Peyer's patch (tissue), 4 donors: ENCODE measurements around the gene HS3ST5. TPM values are rescaled to one million over a fixed set of nuclear protein-coding genes. Genes with fewer than 3 reads are reported as not detected.
"Not testable (repeated sequence)": the region's sequence is repeated elsewhere in the genome, so short reads cannot be mapped to it uniquely, and the experiment has no call there.

Experiments
- DNase-seq, 3 donors: peaks; one replicate each; pipeline ENCODE4 v3.0.0-alpha.2; 2017 to 2019
- H3K27ac ChIP-seq, 4 donors: fragments of 200-600 bp; sonication (generic); one replicate each; pipeline ENCODE4 v1.5.1; 2016 to 2019
- H3K27me3 ChIP-seq, 2 donors: fragments of 200-600 bp; sonication (generic); one replicate each; pipeline ENCODE4 v1.5.1; 2019
- H3K36me3 ChIP-seq, 3 donors: fragments of 200-600 bp; sonication (generic); one replicate each; pipeline ENCODE4 v1.5.1; 2016 to 2019
- H3K4me1 ChIP-seq, 4 donors: fragments of 200-600 bp; sonication (generic); one replicate each; pipeline ENCODE4 v1.5.1; 2016 to 2019
- H3K4me3 ChIP-seq, 4 donors: fragments of 200-600 bp; sonication (generic); 1 replicate in 3 of 4; 2 replicates in 1 of 4; pipeline ENCODE4 v1.5.1; 2016 to 2019; ENCODE audit warnings: mild to moderate bottlenecking in 1 of 4
- H3K9me3 ChIP-seq, 4 donors: fragments of 200-600 bp; sonication (generic); one replicate each; pipeline ENCODE4 v1.5.1; 2016 to 2019; ENCODE audit warnings: mild to moderate bottlenecking in 1 of 4
- CTCF ChIP-seq, 6 experiments: fragments of 450-650 bp in 4 of 6; fragments of 200-600 bp in 2 of 6; sonication (generic) in 1 of 6; IDR thresholded peaks; one replicate each; pipeline ENCODE4 v1.5.1; 2017 to 2019; ENCODE audit warnings: antibody characterized with exemption in 6 of 6, mild to moderate bottlenecking in 3 of 6, moderate library complexity in 1 of 6
- POLR2A ChIP-seq, 2 donors: fragments of 450-650 bp; IDR thresholded peaks; one replicate each; pipeline ENCODE4 v1.5.1; 2017; ENCODE audit warnings: antibody characterized with exemption in 2 of 2, mild to moderate bottlenecking in 2 of 2, moderate library complexity in 2 of 2
- total RNA-seq, 4 donors: library from RNA; depleted of rRNA; stranded (reverse); fragments of >200 nt; gene quantifications; one replicate each; pipeline ENCODE4 v1.1.0, GENCODE V29; 2016

The HS3ST5 gene
- total RNA-seq, 4 donors from 2014 or later = not detected

- DNase-seq = no peak
- H3K4me1 ChIP-seq = no peaks in the 10 kb centered on the region
- H3K27ac ChIP-seq = no peak overlapping the region
- H3K27me3 ChIP-seq = no peaks in the 10 kb centered on the region
- no peaks in the 10 kb centered on the region for H3K36me3 ChIP-seq
- TF ChIP-seq POLR2A (IDR thresholded peaks at IDR 0.05) (no peak), CTCF (IDR thresholded peaks at IDR 0.05) (no peak)
- no peaks in the 10 kb centered on the region for H3K9me3 ChIP-seq
- H3K4me3 ChIP-seq = no peak overlapping the region
Measured at GRCh38 chr6:114334237-114334636, 8.6 kb downstream of the HS3ST5 start.

GRCh38 chr6:114327074-114327473 lies 15.7 kb downstream of the HS3ST5 start:
- no peak for DNase-seq

GRCh38 chr6:114323784-114324183 lies 19.0 kb downstream of the HS3ST5 start:
- no peak for DNase-seq
- no peaks in the 10 kb centered on the region for H3K4me1 ChIP-seq
- no peaks in the 10 kb centered on the region for H3K27me3 ChIP-seq
- no peak overlapping the region for H3K27ac ChIP-seq
- TF ChIP-seq POLR2A (IDR thresholded peaks at IDR 0.05) = no peak
- TF ChIP-seq CTCF (IDR thresholded peaks at IDR 0.05) = no peak
- H3K36me3 ChIP-seq = no peaks in the 10 kb centered on the region
- H3K9me3 ChIP-seq = no peaks in the 10 kb centered on the region
- H3K4me3 ChIP-seq = no peak overlapping the region

More at GRCh38 chr6:114327074-114327473, 15.7 kb downstream of the HS3ST5 start:
- H3K27ac ChIP-seq = no peak overlapping the region
- H3K9me3 ChIP-seq = no peaks in the 10 kb centered on the region
- TF ChIP-seq POLR2A (IDR thresholded peaks at IDR 0.05) = no peak
- no peak overlapping the region for H3K4me3 ChIP-seq
- H3K36me3 ChIP-seq = no peaks in the 10 kb centered on the region
- H3K27me3 ChIP-seq = no peaks in the 10 kb centered on the region
- no peaks in the 10 kb centered on the region for H3K4me1 ChIP-seq

GRCh38 chr6:114319749-114320148 lies 23.1 kb downstream of the HS3ST5 start:
- Histone ChIP-seq H3K9me3 (no peaks in the 10 kb centered on the region), H3K27me3 (no peaks in the 10 kb centered on the region), H3K36me3 (no peaks in the 10 kb centered on the region), H3K27ac (no peak overlapping the region), H3K4me1 (no peaks in the 10 kb centered on the region), H3K4me3 (no peak overlapping the region)
- TF ChIP-seq POLR2A (IDR thresholded peaks at IDR 0.05) (no peak), CTCF (IDR thresholded peaks at IDR 0.05) (no peak)
- DNase-seq = no peak

- Histone ChIP-seq H3K4me1 (no peaks in the 10 kb centered on the region), H3K27ac (no peak overlapping the region), H3K36me3 (no peaks in the 10 kb centered on the region), H3K4me3 (no peak overlapping the region), H3K9me3 (no peaks in the 10 kb centered on the region), H3K27me3 (no peaks in the 10 kb centered on the region)
- no peak for DNase-seq
- no peak for TF ChIP-seq CTCF (IDR thresholded peaks at IDR 0.05)
- TF ChIP-seq POLR2A (IDR thresholded peaks at IDR 0.05) = no peak
Measured at GRCh38 chr6:114315831-114316595, 26.8 kb downstream of the HS3ST5 start.

- not testable (repeated sequence) for DNase-seq, H3K9me3 ChIP-seq, H3K4me1 ChIP-seq, H3K4me3 ChIP-seq, H3K27ac ChIP-seq, H3K36me3 ChIP-seq, H3K27me3 ChIP-seq
Measured at GRCh38 chr6:114313816-114314215, 29.0 kb downstream of the HS3ST5 start.

GRCh38 chr6:114312931-114313330 lies 29.9 kb downstream of the HS3ST5 start:
- H3K27me3 ChIP-seq = no peaks in the 10 kb centered on the region
- no peaks in the 10 kb centered on the region for H3K9me3 ChIP-seq
- DNase-seq = no peak
- no peaks in the 10 kb centered on the region for H3K4me1 ChIP-seq
- no peak overlapping the region for H3K4me3 ChIP-seq
- no peaks in the 10 kb centered on the region for H3K36me3 ChIP-seq
- TF ChIP-seq POLR2A (IDR thresholded peaks at IDR 0.05) (no peak), CTCF (IDR thresholded peaks at IDR 0.05) (no peak)
- H3K27ac ChIP-seq = no peak overlapping the region
